Hindlimb muscle (tissue), 1 donor: ENCODE measurements around the gene EHBP1L1. TPM values are rescaled to one million over a fixed set of nuclear protein-coding genes. Genes with fewer than 3 reads are reported as not detected.

Experiments used
- DNase-seq: peaks from one replicate; pipeline ENCODE4 v3.0.0-alpha.2; 2013
- polyA plus RNA-seq: library from polyadenylated mRNA; unstranded; fragments of 120-200 nt; gene quantifications from one replicate; pipeline ENCODE4 v1.2.1, GENCODE V29; 2013; ENCODE audit not compliant: insufficient read length

EHBP1L1 gene
- polyA plus RNA-seq, 1 donor = 391 TPM

GRCh38 chr11:65595543-65596281 lies 19.9 kb downstream of the EHBP1L1 start, which contains the start of gene KCNK7:
Gene KCNK7 (minus strand): TSS chr11:65595800. CDS start chr11:65595772, 28 bp downstream.
- no peak for DNase-seq

GRCh38 chr11:65596520-65596919 lies 20.7 kb downstream of the EHBP1L1 start:
- no peak for DNase-seq

- no peak for DNase-seq
Measured at GRCh38 chr11:65598258-65598699, 22.4 kb downstream of the EHBP1L1 start.

GRCh38 chr11:65599216-65599954 lies 23.5 kb downstream of the EHBP1L1 start:
- DNase-seq = no peak

- DNase-seq = no peak
Measured at GRCh38 chr11:65599955-65600246, 24.0 kb downstream of the EHBP1L1 start.

- no peak for DNase-seq
Measured at GRCh38 chr11:65604258-65604657, 28.4 kb downstream of the EHBP1L1 start.

GRCh38 chr11:65606876-65607613 lies 31.2 kb downstream of the EHBP1L1 start:
- DNase-seq = peak; percentile 93

GRCh38 chr11:65607614-65608426 lies 32.0 kb downstream of the EHBP1L1 start:
- no peak for DNase-seq

GRCh38 chr11:65609229-65609628 lies 33.4 kb downstream of the EHBP1L1 start:
- DNase-seq = no peak

GRCh38 chr11:65609665-65610064 lies 33.8 kb downstream of the EHBP1L1 start:
- no peak for DNase-seq

GRCh38 chr11:65610404-65610803 lies 34.6 kb downstream of the EHBP1L1 start:
- no peak for DNase-seq

GRCh38 chr11:65611028-65611757 lies 35.3 kb downstream of the EHBP1L1 start:
- DNase-seq = no peak

GRCh38 chr11:65611758-65612603 lies 36.1 kb downstream of the EHBP1L1 start:
- DNase-seq = no peak

- DNase-seq = no peak
Measured at GRCh38 chr11:65612691-65613090, 36.8 kb downstream of the EHBP1L1 start.

- DNase-seq = no peak
Measured at GRCh38 chr11:65613091-65613928, 37.5 kb downstream of the EHBP1L1 start.

- peak; percentile 100 for DNase-seq
Measured at GRCh38 chr11:65615229-65615949, 39.5 kb downstream of the EHBP1L1 start, which contains the start of gene PCNX3. Gene PCNX3 (plus strand): TSS chr11:65615776. CDS start chr11:65616312, 536 bp downstream.

GRCh38 chr11:65615950-65616574 lies 40.2 kb downstream of the EHBP1L1 start:
- DNase-seq = no peak

GRCh38 chr11:65616575-65617001 lies 40.7 kb downstream of the EHBP1L1 start:
- no peak for DNase-seq
